SU-DHL-6 (cell line): ENCODE measurements around the gene MINDY4B.

ENCODE experiments used
- CTCF ChIP-seq: fragments of 200-600 bp; sonication (generic); IDR thresholded peaks from one replicate; pipeline ENCODE4 v1.5.1; 2017; ENCODE audit warnings: antibody characterized with exemption, mild to moderate bottlenecking, low read length, moderate library complexity; ENCODE audit not compliant: insufficient read depth, poor library complexity, severe bottlenecking
- EZH2phosphoT487 ChIP-seq: fragments of 200-600 bp; sonication (generic), shearing (Covaris generic); conservative IDR thresholded peaks from 2 replicates; pipeline ENCODE4 v1.6.1; 2018; ENCODE audit warnings: mild to moderate bottlenecking, antibody characterized with exemption, low read length, moderate library complexity, mixed read lengths

- TF ChIP-seq CTCF = no peak
- no peak for TF ChIP-seq EZH2phosphoT487
Observed at GRCh38 chr3:150885535-150885934, 19.7 kb downstream of the MINDY4B start.
